ENCODE measurements around the gene CDH16.

GRCh38 chr16:66862023-66862520 lies 56.6 kb downstream of the CDH16 start:
- TF ChIP-seq CTCF (IDR thresholded peaks at IDR 0.05) (no peak), POLR2A (IDR thresholded peaks at IDR 0.05) (no peak)

Data from testis (tissue), 2 donors.